PC-3 (cell line): ENCODE measurements around the gene PLG.

ENCODE experiments used
- EZH2phosphoT487 ChIP-seq: fragments of 300-600 bp; sonication (generic); IDR thresholded peaks from 2 replicates; pipeline ENCODE4 v1.6.1; 2018; ENCODE audit warnings: mild to moderate bottlenecking, antibody characterized with exemption, low read length, borderline replicate concordance
- TF ChIP-seq, protein P1 (sequence below): fragments of 300-600 bp; sonication (generic); conservative IDR thresholded peaks from 2 replicates; pipeline ENCODE4 v1.5.1; 2017; ENCODE audit warnings: antibody characterized with exemption, low read depth, mild to moderate bottlenecking, low read length

DNA sequence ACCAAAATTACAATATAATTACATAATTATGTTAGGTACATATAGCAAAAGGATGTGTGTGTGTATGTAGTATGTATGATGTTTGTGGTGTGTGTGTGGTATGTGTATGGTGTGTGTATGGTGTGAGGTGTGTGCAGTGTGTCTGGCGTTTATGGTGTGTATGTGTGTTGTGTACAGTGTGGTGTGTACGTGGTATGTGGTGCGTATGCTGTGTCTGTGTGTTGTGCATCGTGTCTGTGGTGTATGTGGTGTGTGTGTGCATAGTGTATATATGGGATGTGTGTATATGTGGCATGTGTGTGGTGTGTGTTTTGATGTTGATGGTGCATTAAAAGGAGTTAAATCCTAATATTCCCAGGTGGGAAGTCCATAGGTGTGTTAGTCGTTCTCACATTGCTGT lies 62.8 kb downstream of the PLG start:
- TF ChIP-seq, protein P1, sequence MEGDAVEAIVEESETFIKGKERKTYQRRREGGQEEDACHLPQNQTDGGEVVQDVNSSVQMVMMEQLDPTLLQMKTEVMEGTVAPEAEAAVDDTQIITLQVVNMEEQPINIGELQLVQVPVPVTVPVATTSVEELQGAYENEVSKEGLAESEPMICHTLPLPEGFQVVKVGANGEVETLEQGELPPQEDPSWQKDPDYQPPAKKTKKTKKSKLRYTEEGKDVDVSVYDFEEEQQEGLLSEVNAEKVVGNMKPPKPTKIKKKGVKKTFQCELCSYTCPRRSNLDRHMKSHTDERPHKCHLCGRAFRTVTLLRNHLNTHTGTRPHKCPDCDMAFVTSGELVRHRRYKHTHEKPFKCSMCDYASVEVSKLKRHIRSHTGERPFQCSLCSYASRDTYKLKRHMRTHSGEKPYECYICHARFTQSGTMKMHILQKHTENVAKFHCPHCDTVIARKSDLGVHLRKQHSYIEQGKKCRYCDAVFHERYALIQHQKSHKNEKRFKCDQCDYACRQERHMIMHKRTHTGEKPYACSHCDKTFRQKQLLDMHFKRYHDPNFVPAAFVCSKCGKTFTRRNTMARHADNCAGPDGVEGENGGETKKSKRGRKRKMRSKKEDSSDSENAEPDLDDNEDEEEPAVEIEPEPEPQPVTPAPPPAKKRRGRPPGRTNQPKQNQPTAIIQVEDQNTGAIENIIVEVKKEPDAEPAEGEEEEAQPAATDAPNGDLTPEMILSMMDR: no peak
- TF ChIP-seq EZH2phosphoT487: no peak
